ENCODE results near the gene PTCH2.
A peak's percentile ranks its signal among the peaks of the same experiment; 100 is the strongest.

The PTCH2 gene, protein sequence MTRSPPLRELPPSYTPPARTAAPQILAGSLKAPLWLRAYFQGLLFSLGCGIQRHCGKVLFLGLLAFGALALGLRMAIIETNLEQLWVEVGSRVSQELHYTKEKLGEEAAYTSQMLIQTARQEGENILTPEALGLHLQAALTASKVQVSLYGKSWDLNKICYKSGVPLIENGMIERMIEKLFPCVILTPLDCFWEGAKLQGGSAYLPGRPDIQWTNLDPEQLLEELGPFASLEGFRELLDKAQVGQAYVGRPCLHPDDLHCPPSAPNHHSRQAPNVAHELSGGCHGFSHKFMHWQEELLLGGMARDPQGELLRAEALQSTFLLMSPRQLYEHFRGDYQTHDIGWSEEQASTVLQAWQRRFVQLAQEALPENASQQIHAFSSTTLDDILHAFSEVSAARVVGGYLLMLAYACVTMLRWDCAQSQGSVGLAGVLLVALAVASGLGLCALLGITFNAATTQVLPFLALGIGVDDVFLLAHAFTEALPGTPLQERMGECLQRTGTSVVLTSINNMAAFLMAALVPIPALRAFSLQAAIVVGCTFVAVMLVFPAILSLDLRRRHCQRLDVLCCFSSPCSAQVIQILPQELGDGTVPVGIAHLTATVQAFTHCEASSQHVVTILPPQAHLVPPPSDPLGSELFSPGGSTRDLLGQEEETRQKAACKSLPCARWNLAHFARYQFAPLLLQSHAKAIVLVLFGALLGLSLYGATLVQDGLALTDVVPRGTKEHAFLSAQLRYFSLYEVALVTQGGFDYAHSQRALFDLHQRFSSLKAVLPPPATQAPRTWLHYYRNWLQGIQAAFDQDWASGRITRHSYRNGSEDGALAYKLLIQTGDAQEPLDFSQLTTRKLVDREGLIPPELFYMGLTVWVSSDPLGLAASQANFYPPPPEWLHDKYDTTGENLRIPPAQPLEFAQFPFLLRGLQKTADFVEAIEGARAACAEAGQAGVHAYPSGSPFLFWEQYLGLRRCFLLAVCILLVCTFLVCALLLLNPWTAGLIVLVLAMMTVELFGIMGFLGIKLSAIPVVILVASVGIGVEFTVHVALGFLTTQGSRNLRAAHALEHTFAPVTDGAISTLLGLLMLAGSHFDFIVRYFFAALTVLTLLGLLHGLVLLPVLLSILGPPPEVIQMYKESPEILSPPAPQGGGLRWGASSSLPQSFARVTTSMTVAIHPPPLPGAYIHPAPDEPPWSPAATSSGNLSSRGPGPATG

DNA sequence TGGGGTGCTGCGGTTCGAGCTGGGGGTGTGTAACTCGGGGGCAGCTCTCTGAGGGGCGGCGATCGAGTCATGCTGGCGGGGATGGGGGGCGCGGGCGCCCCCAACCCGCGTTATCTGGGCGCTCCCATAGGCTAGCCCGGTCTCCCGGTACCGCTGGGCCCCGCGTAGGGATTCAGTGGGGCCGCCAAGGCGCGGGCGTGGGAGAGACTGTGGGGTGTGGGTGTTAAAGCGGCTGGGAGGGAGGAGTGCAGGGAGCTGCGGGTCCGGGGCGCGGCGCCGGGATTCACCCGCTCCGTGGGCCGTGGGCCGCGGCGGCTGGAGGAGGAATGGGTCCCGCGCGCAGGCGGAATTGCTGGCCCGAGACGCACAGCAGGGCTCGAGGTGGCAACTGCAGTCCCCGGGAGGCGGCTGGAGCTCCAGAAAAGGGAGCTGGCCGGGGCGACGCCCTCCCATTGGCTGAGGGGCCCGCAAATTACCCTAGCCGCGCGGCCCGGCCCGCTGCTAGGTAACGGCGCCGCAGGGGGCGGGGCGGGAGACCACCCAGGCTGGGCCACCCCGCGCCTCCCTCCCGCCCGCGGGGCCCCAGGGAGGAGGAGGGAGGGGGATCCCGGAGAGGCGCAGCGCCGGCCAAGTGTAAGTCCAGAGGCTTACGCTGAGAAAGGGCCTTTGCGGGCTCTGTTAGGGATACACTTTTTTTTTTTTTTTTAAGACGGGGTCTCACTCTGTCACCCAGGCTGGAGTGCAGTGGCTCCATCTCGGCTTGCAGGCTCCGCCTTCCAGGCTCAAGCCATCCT lies at the start of gene PTCH2:
Gene PTCH2 (minus strand): TSS at position 392 of the 794 bp plus-strand sequence. CDS start 321 bp downstream, at position 71.
- DNase-seq = peak; percentile 91

DNA sequence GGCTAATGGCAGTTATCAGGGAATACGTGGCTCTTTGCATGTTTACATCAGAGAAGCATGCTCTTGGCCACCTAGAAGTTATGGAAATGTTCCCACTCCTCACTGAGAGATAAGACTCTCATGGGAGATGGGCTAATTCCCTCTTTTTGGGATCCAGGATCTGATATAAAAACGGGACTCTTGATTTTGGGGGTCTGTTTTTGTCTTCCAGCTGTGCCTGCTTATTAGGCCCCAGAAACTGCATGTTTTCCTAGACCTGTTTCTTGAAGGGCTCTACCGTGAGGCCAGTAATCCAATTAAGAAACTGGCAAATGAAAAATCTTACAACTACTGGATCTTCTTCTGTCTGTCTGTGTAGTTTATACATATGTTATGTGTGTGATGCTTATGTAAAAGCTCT lies 47.0 kb upstream of the PTCH2 start:
- DNase-seq = no peak

DNA sequence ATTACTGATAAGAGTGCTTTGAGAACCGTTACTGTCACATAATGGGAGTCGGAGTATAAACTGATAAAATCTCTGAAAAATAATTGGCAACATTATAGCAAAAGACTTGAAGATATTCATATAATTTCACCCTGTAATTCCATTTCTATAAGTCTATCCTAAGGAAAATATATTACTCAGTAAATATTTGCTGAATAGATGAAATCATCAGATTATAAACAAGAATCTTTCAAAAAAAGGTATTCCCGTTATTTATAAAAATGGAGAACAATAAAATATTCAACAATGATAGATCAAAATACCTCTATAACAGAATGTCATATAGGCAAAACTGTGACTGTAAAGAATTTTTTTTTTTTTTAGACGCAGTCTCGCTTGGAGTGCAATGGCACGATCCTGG lies 42.4 kb upstream of the PTCH2 start:
- DNase-seq = no peak

DNA sequence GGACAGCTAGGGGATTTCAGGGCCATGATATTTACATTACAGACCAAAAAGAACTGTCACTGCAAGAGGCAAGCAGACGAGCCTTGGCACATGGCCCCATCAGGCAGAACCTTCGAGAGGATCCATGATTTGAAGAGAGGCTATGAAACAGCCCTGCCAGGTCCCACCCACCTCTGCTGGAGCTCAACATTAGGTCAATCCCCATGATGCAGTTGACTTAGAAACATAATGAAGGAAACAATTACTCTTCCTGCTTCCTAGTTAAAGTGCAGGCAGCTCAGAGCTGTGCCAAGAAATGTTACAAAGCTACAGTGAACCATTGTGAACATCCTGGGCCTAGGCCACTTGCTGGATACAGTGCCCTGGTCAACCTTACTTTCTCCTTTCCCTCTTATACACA lies 41.7 kb upstream of the PTCH2 start:
- DNase-seq = peak; percentile 37

DNA sequence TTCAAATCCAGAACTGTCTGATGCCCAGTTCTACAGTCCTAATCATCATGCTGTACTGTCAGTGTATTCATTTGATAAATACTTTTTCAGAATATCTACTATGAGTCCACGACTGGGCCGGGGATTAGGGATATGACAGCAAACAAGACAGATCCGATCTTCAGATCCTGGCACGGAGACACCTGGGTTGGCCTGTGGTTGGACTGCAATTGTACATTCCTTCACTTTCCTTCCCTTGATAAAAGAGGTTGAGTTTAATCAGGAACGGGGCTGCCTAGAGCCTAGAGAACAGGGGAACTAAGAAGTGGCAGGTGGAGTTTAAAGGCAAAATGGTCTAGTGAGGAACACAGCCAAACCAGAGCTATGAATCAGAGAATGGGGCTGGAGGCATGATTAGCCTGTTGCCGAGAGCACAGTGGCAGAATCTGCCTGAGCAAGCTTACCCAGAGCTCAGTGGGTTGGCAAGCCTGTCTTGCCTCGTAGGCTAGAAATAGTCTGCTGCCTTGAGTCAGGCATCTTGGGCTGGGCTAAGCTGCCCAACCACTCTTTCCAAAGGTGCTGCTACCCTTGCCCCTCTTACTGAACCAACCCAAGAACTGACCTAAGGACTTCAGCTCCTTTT lies 38.1 kb upstream of the PTCH2 start:
- DNase-seq = no peak

DNA sequence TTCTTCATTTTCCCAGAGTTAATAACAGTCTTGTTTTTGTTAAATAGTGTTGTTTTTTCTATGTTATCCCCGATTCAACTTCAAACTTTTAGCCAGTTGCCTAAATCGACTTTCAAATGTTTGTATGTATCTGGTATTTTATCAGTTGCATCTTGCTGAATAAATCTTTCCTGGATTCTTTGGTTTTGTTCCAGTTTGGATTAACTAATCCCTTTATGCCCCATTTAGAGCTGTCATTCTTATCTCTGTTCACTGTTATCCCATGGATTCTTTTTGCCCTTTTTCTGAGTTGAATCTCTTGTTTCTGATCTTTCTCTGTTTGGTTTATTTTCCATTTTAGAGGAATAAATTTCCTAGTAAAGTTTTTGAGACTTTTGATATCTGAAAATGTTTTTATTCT lies 31.1 kb upstream of the PTCH2 start:
- no peak for DNase-seq

DNA sequence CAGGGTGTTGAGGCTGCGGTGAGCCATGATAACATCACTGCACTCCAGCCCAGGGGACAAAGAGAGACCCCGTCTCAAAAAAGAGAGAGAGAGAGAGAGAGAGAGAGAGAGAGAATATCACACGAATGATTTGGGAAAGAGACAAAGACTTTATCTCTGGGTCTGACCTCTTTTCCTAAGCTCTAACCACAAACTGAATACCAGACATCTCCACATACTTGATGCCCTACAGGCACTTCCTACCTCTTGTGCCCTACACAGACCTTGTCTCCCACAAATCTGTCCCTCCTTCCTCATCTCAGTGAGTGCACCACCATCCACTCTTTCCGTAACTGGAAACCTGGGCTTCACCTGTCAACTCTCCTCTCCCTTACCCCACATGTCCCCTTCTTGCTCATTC lies 27.0 kb upstream of the PTCH2 start:
- no peak for DNase-seq

DNA sequence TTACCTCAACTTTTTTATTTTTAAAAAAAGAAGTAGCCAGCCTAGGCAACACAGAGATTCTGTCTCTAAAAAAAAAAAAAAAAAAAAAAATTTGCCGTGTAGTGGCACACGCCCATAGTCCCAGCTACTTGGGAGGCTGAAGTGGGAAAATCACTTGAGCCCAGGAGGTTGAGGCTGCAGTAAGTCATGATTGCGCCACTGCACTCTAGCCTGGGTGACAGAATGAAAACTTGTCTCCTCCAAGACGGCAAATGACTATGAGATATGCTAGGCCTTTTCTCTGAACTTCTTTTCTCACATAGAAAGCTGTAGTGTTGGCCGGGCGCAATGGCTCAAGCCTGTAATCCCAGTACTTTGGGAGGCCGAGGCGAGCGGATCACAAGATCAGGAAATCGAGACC lies 24.7 kb upstream of the PTCH2 start:
- no peak for DNase-seq

DNA sequence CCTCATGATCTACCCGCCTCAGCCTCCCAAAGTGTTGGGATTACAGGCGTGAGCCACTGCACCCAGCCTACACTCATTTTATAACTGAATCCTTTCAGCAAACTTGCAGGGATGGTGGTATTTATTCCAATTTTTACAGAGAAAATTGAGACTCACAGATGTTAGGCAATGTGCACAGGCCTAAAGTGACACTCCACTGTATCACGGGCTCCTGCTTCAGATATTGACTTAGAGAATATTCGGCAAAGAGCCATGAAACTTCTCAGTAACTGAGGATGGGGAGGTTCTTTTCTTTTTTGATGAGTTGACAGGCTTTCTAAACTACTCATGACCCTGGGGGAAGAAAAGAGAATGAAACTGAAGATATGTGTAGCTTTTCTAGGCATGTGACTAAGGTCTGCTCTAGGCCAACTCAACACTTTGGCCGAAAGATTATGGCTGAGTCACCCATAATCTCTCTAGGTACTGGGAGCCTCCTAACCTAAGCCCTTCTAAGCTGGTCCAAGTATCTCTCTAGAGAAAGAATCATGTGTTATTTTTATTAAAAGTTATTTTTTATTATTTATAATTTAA lies 19.9 kb upstream of the PTCH2 start:
- no peak for DNase-seq

DNA sequence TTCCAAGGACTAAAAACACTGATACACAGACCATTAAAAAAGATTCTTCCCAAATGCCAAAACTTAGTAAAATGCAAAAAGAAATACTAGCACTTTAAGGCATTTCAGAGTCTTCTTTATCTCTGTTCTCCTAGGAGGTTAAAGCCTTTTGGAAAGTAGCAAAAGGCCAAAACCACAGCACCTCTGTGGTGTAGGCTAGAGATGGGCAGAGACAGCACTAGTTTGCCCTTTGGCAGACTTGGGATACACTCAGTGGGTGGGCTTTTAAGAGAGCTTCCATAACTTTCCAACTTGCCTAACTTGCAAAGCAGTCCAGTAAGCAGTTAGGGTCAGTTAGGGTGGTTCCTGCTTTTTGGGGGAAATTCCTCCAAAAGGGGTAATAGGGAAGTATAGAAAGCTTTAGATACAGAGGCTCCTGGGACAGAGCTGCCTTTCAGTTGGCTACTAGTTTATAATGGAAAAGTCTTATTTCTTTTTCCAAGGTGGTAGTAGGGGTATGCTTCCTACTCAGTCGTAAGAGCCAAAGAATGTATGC lies 17.9 kb upstream of the PTCH2 start:
- no peak for DNase-seq

DNA sequence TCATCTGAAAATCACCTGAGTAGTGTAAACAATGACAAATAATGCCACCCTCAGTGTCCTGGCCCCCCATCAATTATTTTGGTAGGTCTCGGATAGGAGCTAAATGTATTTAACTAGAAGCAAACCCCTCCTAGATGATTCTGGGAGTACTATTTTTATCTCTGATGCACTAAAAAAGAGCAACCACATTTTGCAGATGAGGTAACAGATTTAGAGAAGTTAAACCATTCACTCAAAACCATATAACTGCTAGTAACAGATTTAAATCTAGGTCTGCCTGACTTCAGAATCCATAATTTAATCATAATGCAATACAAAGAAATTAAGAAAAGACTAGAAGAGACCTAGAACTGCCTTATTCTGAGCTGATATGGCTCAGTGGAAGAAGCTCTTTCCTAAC lies 17.3 kb upstream of the PTCH2 start:
- no peak for DNase-seq

DNA sequence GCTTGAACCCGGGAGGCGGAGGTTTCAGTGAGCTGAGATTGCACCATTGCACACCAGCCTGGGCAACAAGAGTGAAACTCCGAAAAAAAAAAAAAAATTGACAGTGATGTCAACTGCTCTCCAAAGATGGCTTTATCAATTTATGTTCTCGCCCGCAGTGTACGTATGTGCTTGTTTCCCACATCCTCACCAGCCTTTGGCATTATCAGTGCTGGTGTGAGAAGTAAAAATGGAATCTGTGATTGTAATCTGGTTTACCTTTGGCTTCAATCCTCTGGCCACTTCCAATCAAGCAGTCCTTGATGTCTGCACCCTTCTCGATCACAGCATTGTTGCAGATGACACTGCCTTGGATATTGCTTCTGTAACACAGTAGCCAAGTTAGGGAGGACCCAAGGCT lies 14.4 kb upstream of the PTCH2 start:
- no peak for DNase-seq

DNA sequence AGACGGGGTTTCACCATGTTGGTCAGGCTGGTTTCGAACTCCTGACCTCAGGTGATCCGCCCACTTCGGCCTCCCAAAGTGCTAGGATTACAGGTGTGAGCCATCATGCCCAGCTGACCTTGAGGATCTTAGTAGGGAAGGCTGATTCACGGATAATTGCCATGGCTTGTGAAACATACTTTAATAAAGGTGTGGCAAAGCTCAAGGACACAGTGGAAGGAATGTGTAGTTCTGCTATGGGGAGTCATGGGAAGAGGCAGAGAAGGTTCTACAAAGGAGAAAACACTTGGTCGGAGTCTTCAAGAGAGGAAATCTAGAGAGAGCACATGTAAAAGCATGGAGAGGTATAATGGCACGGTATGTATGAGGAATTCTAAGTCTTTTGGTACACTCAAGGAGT lies 12.7 kb upstream of the PTCH2 start:
- DNase-seq = no peak

DNA sequence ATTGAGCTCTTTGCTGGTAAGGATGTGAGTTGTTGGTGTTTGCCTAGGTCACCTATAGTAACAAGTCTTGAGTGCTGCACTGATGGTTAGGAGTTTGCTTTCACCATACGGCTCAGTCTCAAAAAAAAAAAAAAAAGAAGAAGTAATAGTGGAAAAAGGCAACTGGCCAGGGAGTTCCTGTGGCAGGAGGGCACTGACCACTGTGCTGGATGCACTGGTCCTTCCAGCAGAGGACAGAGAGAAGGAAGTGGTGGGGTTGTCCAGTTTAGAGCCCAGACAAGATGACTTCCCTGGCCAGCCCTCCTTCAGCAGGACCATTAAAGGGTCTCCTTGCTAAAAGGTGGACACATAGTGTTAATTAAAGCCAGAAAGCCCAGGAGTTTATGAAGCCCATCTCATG lies 11.9 kb upstream of the PTCH2 start:
- DNase-seq = no peak

DNA sequence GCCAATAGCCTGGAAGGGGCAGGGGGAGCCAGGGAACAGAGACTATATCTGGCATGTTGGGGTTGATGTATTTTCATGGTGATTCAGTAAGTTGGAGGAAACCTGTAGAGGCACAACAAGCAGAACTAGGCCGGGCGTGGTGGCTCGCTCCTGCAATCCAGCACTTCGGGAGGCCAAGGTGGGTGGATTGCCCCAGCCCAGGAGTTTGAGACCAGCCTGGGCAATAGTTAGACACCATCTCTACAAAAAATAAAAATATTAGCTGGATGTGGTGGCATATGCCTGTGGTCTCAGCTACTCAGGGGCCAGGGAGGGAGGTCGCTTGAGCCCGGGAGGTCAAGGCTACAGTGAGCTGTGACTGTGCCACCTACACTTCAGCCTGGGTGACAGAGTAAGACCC lies 10.1 kb upstream of the PTCH2 start:
- DNase-seq = no peak

DNA sequence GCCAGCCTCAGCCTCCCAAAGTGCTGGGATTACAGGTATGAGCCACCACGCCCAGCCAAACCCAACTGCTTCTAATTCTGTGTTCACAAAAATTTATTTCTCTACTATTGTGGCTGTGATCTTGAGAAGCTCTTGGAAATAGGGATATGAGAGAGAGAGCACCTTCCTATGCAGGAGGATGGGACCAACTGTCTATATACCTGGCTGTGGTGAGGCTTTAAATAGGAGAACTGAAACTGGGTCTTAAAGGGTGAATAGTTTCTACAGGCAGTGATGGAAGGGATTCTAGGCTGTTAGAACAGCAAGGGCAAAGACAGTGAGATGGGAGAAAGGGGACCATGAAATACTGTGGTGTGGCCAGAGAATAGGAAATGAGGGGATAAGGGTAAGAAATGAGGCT lies 8.3 kb upstream of the PTCH2 start:
- DNase-seq = no peak

DNA sequence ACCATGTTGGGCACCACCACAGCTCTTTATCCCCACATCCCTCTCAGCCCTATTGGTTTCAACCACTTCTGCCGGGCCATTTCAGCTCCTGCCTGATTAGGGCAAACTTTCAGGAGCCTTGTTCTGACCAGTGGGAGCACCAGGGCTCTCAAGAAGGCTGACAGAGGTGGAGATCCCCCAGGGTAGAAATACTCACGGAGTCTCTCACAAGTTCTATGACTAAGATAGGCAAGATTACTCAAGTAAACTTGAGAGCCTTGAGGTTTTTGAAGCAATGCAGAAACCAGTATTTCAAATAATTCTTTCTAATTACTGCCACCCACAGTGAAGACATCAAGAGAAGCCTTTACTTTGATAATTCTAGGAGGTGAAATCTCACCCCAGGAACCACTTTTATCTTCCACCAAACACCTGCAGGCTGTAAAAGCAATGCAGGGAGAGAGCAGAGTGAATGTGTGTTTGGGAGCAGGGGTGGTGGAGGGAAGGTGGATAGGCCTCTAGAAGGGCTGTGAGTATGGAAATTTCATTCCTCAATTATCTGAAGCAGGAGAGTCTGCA lies 6.6 kb upstream of the PTCH2 start:
- no peak for DNase-seq

DNA sequence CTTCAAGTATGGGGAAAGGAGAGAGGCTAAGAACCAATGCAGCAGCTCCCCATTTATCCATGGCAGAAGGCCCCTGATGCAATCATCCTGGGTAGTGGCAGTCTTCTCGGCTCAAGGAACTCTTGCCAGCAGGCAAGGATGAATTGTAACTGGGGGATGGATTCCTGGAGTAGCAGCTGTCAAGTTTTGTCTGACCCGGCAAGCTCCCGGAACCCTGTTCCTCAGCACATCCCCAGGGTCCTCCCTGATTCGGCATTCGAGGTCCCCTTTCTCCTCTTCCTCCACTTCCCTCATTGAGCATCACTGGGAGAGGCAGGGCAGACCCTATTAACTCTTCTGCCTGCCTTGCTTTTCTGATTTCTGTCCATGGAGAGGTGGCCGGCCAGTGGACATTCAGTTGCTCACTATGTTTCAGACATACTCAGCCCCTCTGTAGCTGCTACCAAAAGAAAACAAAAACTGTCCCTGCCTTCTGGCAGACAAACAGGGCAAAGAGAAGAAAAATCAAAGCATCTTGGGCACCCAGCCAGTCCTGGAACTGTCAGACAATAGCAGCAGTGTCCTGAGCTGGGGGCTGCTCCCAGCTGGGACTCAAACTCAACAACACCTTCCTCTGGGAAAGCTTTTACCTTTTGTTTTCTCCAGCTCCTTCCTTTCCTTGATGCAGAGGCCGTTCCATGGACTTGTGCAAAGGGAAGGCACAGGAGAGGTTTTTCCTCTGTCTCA lies 5.6 kb upstream of the PTCH2 start:
- DNase-seq = no peak

DNA sequence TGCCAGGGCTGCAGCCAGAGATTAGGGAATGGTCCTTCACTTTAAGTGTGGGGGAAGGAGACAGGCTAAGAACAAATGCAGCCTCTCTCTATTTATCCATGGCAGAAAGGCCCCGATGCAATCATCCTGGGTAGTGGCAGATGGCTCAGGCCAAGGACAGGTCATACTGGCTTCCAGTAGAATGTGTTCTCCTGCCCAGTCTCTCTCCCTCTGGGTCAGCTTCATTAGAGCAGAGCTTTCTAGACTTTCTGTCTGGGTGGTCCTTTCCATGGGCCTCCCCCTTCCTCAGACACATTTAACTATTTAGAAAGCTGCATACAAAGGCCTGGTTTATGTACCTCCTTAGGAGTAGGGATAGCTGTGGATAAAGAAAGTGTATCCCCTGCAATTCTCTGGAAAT lies 4.8 kb upstream of the PTCH2 start:
- DNase-seq = no peak

DNA sequence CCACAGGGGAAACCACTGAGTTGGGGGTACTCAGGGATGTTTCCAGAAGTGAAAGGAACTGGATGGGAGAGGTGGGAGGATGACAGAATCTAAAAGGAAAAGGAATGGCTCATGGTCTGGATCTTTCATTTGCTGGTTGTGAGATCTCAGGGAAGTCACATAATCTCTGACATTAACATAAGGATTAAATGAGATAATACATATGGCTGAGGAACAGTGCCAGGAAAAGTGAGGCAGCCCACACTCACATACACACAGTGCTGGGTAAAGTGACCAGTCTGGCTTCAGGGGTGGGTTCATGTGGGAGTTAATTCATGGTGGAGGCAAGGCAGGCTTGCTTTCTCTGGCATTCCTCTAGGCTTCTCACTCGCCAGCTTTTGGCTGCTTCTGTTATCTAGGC lies 3.9 kb upstream of the PTCH2 start:
- no peak for DNase-seq

DNA sequence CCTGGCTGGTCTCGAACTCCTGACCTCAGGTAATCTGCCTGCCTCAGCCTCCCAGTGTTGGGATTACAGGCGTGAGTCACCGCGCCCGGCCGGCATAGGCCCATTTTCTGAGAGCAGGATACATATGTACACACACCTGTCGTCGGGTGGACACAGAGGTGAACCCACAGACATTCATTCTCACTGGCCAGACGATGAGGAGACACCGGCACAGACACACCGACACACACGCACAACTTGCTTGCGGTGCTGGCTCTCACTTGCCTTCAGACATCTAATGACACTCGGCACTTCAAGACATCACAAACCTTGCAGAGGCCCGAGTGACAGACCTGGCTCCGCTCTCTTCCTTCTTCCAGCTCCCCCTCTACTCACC lies 579 bp downstream of the PTCH2 start:
- DNase-seq = peak; percentile 19

Data from NCI-H1092 treated with DMSO at 0.1 percent for 48 hours (cell line).